B cell (primary cell): Measurements from ENCODE around the gene DNPH1.

ENCODE experiments used
- EZH2 ChIP-seq: IDR thresholded peaks from 2 replicates; pipeline ENCODE4 v1.6.1; 2012; ENCODE audit warnings: borderline replicate concordance, low read depth, mild to moderate bottlenecking, moderate library complexity, low read length; ENCODE audit not compliant: insufficient read depth, poor library complexity, severe bottlenecking
- TF ChIP-seq, protein P1 (sequence below): fragments of 200-600 bp; IDR thresholded peaks from one replicate; pipeline ENCODE4 v1.8.0; 2022; ENCODE audit warnings: antibody characterized with exemption, mild to moderate bottlenecking

DNA sequence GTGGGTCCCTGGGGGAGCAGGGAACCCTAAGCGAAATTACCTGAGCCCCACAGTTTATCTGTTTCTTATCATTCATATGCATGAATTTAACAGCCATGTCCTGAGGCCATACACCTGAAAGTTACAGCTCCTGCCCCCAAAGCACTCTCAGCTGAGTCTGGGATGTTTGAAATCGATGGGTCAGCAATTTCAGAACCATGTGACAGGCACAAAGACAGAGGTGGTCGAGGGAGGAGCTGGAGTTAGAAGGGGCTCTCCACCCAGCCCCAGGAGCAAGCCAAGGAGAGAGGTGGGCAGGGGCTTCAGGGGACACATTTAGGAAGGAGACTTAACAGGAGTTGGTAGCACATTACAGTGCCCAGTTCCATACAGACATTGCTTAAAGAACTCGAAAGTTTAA, 28.9 kb upstream of the DNPH1 start:
- TF ChIP-seq, protein P1, sequence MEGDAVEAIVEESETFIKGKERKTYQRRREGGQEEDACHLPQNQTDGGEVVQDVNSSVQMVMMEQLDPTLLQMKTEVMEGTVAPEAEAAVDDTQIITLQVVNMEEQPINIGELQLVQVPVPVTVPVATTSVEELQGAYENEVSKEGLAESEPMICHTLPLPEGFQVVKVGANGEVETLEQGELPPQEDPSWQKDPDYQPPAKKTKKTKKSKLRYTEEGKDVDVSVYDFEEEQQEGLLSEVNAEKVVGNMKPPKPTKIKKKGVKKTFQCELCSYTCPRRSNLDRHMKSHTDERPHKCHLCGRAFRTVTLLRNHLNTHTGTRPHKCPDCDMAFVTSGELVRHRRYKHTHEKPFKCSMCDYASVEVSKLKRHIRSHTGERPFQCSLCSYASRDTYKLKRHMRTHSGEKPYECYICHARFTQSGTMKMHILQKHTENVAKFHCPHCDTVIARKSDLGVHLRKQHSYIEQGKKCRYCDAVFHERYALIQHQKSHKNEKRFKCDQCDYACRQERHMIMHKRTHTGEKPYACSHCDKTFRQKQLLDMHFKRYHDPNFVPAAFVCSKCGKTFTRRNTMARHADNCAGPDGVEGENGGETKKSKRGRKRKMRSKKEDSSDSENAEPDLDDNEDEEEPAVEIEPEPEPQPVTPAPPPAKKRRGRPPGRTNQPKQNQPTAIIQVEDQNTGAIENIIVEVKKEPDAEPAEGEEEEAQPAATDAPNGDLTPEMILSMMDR, result no peak
- no peak for TF ChIP-seq EZH2
